Measurements from ENCODE around the gene VAMP5.
"Not testable (repeated sequence)": the region's sequence is repeated elsewhere in the genome, so short reads cannot be mapped to it uniquely, and the experiment has no call there.

The VAMP5 gene

GRCh38 chr2:85584354-85584856 is at the start of gene VAMP5:
Gene VAMP5 (plus strand): TSS chr2:85584431. CDS start chr2:85584491, 60 bp downstream.
- peak within 1 kb of the TSS; percentile 56; the same call in 1 of the 2 replicates for H3K4me3 ChIP-seq (ENCODE audit: low read length)
- TF ChIP-seq ZNF274 (IDR thresholded peaks at IDR 0.05; ENCODE audit: low read depth, low read length), result no peak

- H3K4me3 ChIP-seq (ENCODE audit: low read length), result no peak overlapping the region
- TF ChIP-seq ZNF274 (IDR thresholded peaks at IDR 0.05; ENCODE audit: low read depth, low read length), result no peak
These were observed 49.4 kb upstream of the VAMP5 start for GRCh38 chr2:85534881-85535280.

DNA sequence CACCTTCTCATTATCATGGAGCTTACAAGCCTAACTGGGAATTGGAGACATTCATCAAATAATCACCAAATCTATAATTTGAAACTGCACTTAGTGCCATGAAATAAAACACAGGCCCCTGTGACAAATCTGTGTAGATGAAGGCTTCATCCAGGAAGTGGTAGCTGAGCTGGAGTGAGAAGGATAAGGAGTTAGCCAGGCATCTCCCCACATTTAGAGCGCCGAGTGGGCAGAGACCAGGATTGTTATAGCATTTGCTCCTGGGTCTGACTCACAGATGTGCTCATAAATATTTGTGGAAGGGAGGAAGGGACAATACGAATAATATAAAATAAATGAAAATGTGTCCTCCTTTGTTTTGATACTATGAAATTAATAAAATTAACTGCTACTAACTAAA is 47.8 kb upstream of the VAMP5 start:
- TF ChIP-seq ZNF274 (IDR thresholded peaks at IDR 0.05; ENCODE audit: low read depth, low read length), result no peak

DNA sequence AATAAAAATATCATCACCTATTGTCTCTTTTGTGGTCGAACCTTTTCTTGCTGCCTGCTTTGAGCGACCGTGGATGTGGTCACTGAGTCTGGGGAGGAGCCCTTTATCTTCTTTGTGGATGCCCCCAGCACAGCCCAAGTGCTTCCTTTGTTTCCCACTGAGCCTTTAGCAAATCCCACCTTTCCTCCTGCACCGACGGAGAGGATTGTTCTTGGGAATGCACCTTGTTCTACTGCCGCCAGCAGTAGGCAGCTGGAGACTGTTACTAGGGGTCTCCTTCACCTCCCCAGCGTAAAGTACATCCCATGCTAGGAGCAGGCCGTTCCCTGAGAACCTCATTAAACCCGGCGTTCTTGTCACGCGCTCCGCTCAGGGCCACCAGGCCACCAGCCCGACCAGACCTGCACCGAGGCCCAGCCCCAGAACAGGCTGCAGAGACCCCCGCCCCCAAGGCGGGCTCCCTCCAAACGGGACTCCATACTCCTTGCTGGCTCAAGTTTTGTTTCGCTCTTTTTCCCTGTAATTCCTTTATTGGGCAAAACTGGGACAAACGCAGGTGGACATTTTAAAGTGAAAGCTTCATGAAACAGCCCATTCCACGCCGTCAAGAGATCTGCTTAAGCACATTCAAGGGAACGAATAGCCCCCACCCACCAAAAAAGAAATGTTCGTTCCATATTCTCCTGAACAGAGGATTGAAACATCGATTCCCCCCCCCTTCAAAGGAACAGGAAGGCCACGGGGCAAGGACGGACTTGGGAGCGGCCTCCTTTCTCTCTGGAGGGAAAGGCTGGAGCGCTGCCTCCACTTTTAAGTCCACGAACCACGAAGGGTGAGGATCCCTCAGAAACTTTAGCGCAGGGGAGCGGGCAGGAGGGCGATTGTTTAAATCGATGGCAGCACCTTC is 46.4 kb upstream of the VAMP5 start:
- H3K4me3 ChIP-seq (ENCODE audit: low read length), result peak overlapping the region; percentile 98
- TF ChIP-seq ZNF274 (IDR thresholded peaks at IDR 0.05; ENCODE audit: low read depth, low read length), result no peak

More for the DNA sequence above, 47.8 kb upstream of the VAMP5 start:
- H3K4me3 ChIP-seq (ENCODE audit: low read length), result no peak overlapping the region

DNA sequence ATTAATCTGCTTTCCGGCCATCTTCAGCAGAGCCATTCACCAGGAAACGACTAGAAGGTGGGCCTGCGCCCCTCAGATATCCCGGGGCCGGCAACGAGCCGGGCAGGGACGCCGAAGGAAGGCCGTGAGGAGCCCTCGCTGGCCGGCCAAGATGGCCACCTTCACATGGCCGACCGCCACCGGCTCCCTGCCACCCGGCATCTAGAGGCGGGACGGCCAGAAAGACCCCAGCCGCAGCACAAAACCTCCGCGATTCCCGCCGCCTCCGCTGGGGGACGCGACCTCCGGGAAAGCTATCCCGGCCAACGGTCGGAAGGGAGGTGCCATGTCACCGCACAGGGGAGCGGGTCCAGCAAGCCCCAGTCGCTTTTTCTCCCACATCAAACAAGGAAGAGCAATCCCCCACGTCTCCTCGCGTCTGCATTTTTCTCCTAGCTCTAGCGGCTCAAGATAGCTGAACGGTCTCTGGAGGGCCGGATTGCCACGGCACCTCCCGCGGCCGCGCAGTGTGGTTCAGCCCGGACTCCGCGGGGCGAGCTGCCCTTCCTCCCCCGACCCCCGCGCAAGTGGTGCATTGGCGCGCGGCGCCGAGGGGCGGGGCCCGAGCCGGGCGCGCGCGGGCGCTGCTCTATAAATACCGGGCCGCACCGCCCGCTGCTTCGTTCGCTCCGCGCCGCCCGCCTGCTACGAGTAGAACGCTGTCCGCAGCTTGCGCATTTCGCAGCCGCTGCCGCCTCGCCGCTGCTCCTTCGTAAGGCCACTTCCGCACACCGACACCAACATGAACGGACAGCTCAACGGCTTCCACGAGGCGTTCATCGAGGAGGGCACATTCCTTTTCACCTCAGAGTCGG is 45.5 kb upstream of the VAMP5 start, which contains the start of gene MAT2A:
TSS of gene MAT2A (plus strand) at position 662 of the 854 bp plus-strand sequence. CDS start at position 782, 120 bp downstream.
- TF ChIP-seq ZNF274 (IDR thresholded peaks at IDR 0.05; ENCODE audit: low read depth, low read length), result no peak
- H3K4me3 ChIP-seq (ENCODE audit: low read length), result peak within 1 kb of the TSS; percentile 98

- TF ChIP-seq ZNF274 (IDR thresholded peaks at IDR 0.05; ENCODE audit: low read depth, low read length), result no peak
- peak overlapping the region; percentile 98 for H3K4me3 ChIP-seq (ENCODE audit: low read length)
These were observed 44.7 kb upstream of the VAMP5 start for GRCh38 chr2:85539361-85540132.

DNA sequence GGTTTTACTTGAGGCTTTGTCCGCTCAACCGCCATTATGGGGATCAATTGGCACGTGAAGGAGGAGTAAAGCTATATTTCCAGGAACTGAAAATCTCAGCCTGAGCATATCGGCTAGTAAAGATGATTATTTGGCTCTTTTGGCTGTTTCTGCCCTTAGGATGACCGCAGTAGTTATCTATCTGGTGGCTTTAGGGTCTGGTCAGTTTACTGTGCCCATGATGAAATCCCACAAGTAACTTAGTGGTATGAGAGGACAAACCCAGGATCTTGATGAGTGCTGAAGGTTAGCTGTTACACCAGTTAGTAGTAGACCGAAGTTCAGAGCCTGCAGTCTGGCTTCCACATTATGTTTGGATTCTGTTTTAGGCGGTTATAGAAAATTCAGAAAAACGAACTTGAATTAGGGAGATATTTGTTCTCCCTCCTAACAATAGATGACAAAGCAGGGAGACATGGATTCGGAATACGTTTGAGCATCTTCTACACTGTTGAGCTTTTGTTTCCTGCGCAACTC is 44.0 kb upstream of the VAMP5 start:
- TF ChIP-seq ZNF274 (IDR thresholded peaks at IDR 0.05; ENCODE audit: low read depth, low read length), result no peak
- peak overlapping the region; percentile 98 for H3K4me3 ChIP-seq (ENCODE audit: low read length)

GRCh38 chr2:85541262-85541661 is 43.0 kb upstream of the VAMP5 start:
- H3K4me3 ChIP-seq (ENCODE audit: low read length), result peak overlapping the region; percentile 98; the same call in 1 of the 2 replicates
- TF ChIP-seq ZNF274 (IDR thresholded peaks at IDR 0.05; ENCODE audit: low read depth, low read length), result no peak

DNA sequence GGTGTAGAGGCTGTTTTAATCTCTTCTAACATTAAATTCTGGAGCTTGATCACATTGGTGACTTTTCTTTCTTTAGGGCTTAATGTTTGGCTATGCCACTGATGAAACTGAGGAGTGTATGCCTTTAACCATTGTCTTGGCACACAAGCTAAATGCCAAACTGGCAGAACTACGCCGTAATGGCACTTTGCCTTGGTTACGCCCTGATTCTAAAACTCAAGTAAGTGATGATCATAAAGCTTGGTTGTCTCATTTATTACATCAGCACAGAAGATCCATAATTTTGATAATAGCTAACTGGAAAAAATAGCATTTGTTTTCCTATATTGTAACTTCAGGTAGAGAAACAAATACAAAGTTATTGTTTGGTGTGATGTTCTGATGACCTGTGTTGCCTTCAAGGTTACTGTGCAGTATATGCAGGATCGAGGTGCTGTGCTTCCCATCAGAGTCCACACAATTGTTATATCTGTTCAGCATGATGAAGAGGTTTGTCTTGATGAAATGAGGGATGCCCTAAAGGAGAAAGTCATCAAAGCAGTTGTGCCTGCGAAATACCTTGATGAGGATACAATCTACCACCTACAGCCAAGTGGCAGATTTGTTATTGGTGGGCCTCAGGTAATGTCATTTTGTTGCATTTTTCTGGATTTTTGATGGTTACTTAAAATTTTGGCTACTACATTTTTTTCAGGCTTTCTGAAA is 42.3 kb upstream of the VAMP5 start:
- H3K4me3 ChIP-seq (ENCODE audit: low read length), result no peak overlapping the region; the same call in 1 of the 2 replicates
- TF ChIP-seq ZNF274 (IDR thresholded peaks at IDR 0.05; ENCODE audit: low read depth, low read length), result no peak

- TF ChIP-seq ZNF274 (IDR thresholded peaks at IDR 0.05; ENCODE audit: low read depth, low read length), result no peak
- no peak overlapping the region; the same call in 1 of the 2 replicates for H3K4me3 ChIP-seq (ENCODE audit: low read length)
These were observed 41.5 kb upstream of the VAMP5 start for GRCh38 chr2:85542777-85543176.

DNA sequence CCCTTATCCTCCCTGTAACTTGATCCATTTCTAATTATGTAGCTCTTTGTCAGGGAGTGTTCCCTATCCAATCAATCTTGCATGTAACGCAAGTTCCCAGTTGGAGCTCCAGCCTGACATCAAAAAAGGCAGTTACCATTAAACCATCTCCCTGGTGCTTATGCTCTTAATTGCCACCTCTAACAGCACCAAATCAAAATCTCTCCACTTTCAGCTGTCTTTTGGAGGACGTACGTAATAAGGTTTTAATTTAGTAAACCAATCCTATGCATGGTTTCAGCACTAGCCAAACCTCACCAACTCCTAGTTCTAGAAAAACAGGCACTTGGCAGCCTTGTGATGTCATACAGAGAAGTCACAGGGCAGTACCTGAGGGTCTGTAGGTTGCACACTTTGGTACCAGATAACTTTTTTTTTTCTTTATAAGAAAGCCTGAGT is 40.0 kb upstream of the VAMP5 start:
- not testable (repeated sequence) for H3K4me3 ChIP-seq (ENCODE audit: low read length)

DNA sequence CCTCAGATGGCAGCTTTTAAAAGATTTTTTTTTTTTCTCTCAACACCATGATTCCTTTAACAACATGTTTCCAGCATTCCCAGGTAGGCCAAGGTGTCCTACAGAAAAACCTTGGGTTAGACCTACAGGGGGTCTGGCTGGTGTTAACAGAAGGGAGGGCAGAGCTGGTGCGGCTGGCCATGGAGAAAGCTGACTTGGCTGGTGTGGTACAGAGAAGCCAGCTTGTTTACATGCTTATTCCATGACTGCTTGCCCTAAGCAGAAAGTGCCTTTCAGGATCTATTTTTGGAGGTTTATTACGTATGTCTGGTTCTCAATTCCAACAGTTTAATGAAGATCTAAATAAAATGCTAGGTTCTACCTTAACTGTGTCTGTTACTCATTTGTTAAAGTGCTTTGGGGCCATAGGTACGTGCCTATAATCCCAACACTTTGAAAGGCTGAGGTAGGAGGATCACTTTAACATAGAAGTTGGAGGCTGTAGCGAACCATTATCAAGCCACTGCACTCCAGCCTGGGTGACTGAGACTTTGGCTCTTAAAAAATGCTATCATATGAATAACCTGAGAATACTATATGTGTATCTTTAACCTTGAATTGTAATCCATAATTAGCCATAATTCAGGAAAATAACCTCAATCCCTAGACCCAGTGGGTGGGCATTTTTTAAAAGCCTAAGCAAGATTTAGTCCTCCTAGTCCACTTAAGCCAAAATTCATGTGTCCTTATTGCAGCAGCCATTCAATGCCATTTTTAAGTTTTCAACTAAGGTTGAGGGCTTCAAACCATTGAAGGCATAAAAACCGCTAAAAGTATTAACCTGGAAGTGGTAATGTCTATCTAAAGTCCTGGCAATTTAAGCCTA is 39.1 kb upstream of the VAMP5 start:
- H3K4me3 ChIP-seq (ENCODE audit: low read length), result not testable (repeated sequence)
